ENCODE measurements around the gene MORF4L2.
A peak's percentile ranks its signal among the peaks of the same experiment; 100 is the strongest.

The MORF4L2 gene

GRCh38 chrX:103686199-103687072 lies at the start of gene MORF4L2:
TSS of gene MORF4L2 (minus strand) at chrX:103686699. CDS start at chrX:103677027, 9,672 bp downstream.
- TF ChIP-seq CTCF (IDR thresholded peaks at IDR 0.05; ENCODE audit: low read length, missing control alignments) = no peak
- H3K4me3 ChIP-seq (replicated peaks; ENCODE audit: low read depth, low read length) = peak within 1 kb of the TSS; percentile 89
- peak; percentile 99 for DNase-seq (ENCODE audit: low read depth)

- no peak for TF ChIP-seq CTCF (IDR thresholded peaks at IDR 0.05; ENCODE audit: low read length, missing control alignments)
- DNase-seq (ENCODE audit: low read depth) = peak; percentile 72
These were observed 47.7 kb upstream of the MORF4L2 start for GRCh38 chrX:103734125-103734760.

GRCh38 chrX:103733017-103733416 lies 46.5 kb upstream of the MORF4L2 start:
- DNase-seq (ENCODE audit: low read depth) = no peak
- no peak for TF ChIP-seq CTCF (IDR thresholded peaks at IDR 0.05; ENCODE audit: low read length, missing control alignments)
- H3K4me3 ChIP-seq (replicated peaks; ENCODE audit: low read depth, low read length) = no peak overlapping the region

More at GRCh38 chrX:103734125-103734760, 47.7 kb upstream of the MORF4L2 start:
- H3K4me3 ChIP-seq (replicated peaks; ENCODE audit: low read depth, low read length) = no peak overlapping the region

GRCh38 chrX:103730796-103731493 lies 44.4 kb upstream of the MORF4L2 start:
- TF ChIP-seq CTCF (IDR thresholded peaks at IDR 0.05; ENCODE audit: low read length, missing control alignments) = no peak
- DNase-seq (ENCODE audit: low read depth) = peak; percentile 97
- no peak overlapping the region for H3K4me3 ChIP-seq (replicated peaks; ENCODE audit: low read depth, low read length)

- no peak for TF ChIP-seq CTCF (IDR thresholded peaks at IDR 0.05; ENCODE audit: low read length, missing control alignments)
- H3K4me3 ChIP-seq (replicated peaks; ENCODE audit: low read depth, low read length) = no peak overlapping the region
- peak; percentile 43 for DNase-seq (ENCODE audit: low read depth)
These were observed 43.8 kb upstream of the MORF4L2 start for GRCh38 chrX:103730147-103730795.

GRCh38 chrX:103729015-103729414 lies 42.5 kb upstream of the MORF4L2 start:
- DNase-seq (ENCODE audit: low read depth) = no peak
- no peak overlapping the region for H3K4me3 ChIP-seq (replicated peaks; ENCODE audit: low read depth, low read length)
- no peak for TF ChIP-seq CTCF (IDR thresholded peaks at IDR 0.05; ENCODE audit: low read length, missing control alignments)
